ACHN (cell line): Measurements from ENCODE around the gene EVC2.
"Not testable (repeated sequence)": the region's sequence is repeated elsewhere in the genome, so short reads cannot be mapped to it uniquely, and the experiment has no call there.

Experiments used
- DNase-seq: peaks from one replicate; pipeline ENCODE4 v3.0.0-alpha.2; 2015
- in situ Hi-C: cut with HindIII; loops from 2 replicates; pipeline ENCODE4 v1.10.0; 2017; ENCODE audit warnings: low sequenced_read_pairs, low pct_ligation_motif_present, low pct_unique_long_range_greater_than_20kb

EVC2 gene

GRCh38 chr4:5609306-5610007 lies 98.9 kb downstream of the EVC2 start:
- DNase-seq: no peak
- in situ Hi-C loops: no loop called here

- in situ Hi-C loops, DNase-seq: not testable (repeated sequence)
These were observed 114.5 kb downstream of the EVC2 start for GRCh38 chr4:5593828-5594227.

- in situ Hi-C loops: no loop called here
- no peak for DNase-seq
These were observed 116.1 kb downstream of the EVC2 start for GRCh38 chr4:5592272-5592671.

- DNase-seq: no peak
- in situ Hi-C loops: no loop called here
These were observed 118.9 kb downstream of the EVC2 start for GRCh38 chr4:5589495-5589894.

- DNase-seq: no peak
- in situ Hi-C loops: no loop called here
These were observed 120.3 kb downstream of the EVC2 start for GRCh38 chr4:5588046-5588445.

- in situ Hi-C loops: no loop called here
- no peak for DNase-seq
These were observed 132.4 kb downstream of the EVC2 start for GRCh38 chr4:5575941-5576340.

GRCh38 chr4:5574386-5574785 lies 134.0 kb downstream of the EVC2 start:
- in situ Hi-C loops: no loop called here
- DNase-seq: no peak

GRCh38 chr4:5573965-5574364 lies 134.4 kb downstream of the EVC2 start:
- in situ Hi-C loops: no loop called here
- DNase-seq: no peak

- in situ Hi-C loops: no loop called here
- no peak for DNase-seq
These were observed 135.6 kb downstream of the EVC2 start for GRCh38 chr4:5572751-5573150.

- in situ Hi-C loops: no loop called here
- no peak for DNase-seq
These were observed 136.2 kb downstream of the EVC2 start for GRCh38 chr4:5572114-5572513.

GRCh38 chr4:5571646-5572045 lies 136.7 kb downstream of the EVC2 start:
- no peak for DNase-seq
- in situ Hi-C loops: no loop called here

- in situ Hi-C loops: no loop called here
These were observed 138.9 kb downstream of the EVC2 start for GRCh38 chr4:5569451-5569850.

GRCh38 chr4:5568931-5569330 lies 139.4 kb downstream of the EVC2 start:
- DNase-seq: no peak

More at GRCh38 chr4:5569451-5569850, 138.9 kb downstream of the EVC2 start:
- DNase-seq: no peak

GRCh38 chr4:5568336-5568735 lies 140.0 kb downstream of the EVC2 start:
- DNase-seq: no peak
- in situ Hi-C loops: no loop called here

More at GRCh38 chr4:5568931-5569330, 139.4 kb downstream of the EVC2 start:
- in situ Hi-C loops: no loop called here

GRCh38 chr4:5566991-5567390 lies 141.4 kb downstream of the EVC2 start:
- in situ Hi-C loops: no loop called here
- DNase-seq: no peak

- DNase-seq: no peak
These were observed 141.8 kb downstream of the EVC2 start for GRCh38 chr4:5566526-5566925.

GRCh38 chr4:5563856-5564255 lies 144.5 kb downstream of the EVC2 start:
- in situ Hi-C loops: no loop called here
- DNase-seq: no peak

More at GRCh38 chr4:5566526-5566925, 141.8 kb downstream of the EVC2 start:
- in situ Hi-C loops: no loop called here

GRCh38 chr4:5562476-5562875 lies 145.9 kb downstream of the EVC2 start:
- DNase-seq: no peak
- in situ Hi-C loops: no loop called here

- no peak for DNase-seq
- in situ Hi-C loops: no loop called here
These were observed 147.1 kb downstream of the EVC2 start for GRCh38 chr4:5561286-5561685.

GRCh38 chr4:5558502-5558901 lies 149.9 kb downstream of the EVC2 start:
- in situ Hi-C loops: no loop called here
- no peak for DNase-seq

GRCh38 chr4:5554376-5554775 lies 154.0 kb downstream of the EVC2 start:
- in situ Hi-C loops: no loop called here

More at GRCh38 chr4:5554376-5554775, 154.0 kb downstream of the EVC2 start:
- no peak for DNase-seq
